ENCODE results near the gene LGALS16. TPM values are rescaled to one million over a fixed set of nuclear protein-coding genes. Genes with fewer than 3 reads are reported as not detected.
"Not testable (repeated sequence)": the region's sequence is repeated elsewhere in the genome, so short reads cannot be mapped to it uniquely, and the experiment has no call there.

LGALS16 gene
- polyA plus RNA-seq, 1 donor, result not detected

DNA sequence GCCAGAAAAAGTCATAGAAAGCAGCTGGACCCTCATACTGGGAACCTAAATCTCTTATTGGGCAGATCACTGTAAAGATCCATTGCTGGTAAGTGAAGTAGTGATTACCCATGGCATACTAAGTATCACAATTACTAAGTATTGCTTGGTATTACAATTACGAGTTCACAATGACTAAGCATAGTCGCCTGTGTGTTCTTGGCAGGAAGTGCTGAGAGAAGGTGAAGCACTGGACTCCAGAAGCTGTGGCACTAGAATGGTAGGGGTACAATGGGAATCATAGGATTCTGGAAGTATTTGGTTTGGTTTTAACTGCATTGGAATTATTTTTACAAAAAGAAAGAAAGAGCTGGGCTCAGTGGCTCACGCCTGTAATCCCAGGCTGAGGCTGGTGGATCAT, 20.3 kb downstream of the LGALS16 start:
- no peak for DNase-seq
- Histone ChIP-seq H3K4me3 (ENCODE audit: low read length) (no peak overlapping the region), H3K27me3 (ENCODE audit: control insufficient read depth, insufficient read depth, low read length) (peaks cover 6% of the 10 kb centered on the region), H3K9me3 (ENCODE audit: control insufficient read depth, low read depth, low read length) (no peaks in the 10 kb centered on the region), H3K4me1 (ENCODE audit: control insufficient read depth, insufficient read depth, low read length) (no peaks in the 10 kb centered on the region), H3K27ac (ENCODE audit: low read length) (no peak overlapping the region), H3K36me3 (ENCODE audit: control insufficient read depth, insufficient read depth, low read length) (no peaks in the 10 kb centered on the region)
- no CpG with 5 or more reads among the region's 3 CpGs for WGBS (ENCODE audit: insufficient coverage, low lambda C conversion rate)

DNA sequence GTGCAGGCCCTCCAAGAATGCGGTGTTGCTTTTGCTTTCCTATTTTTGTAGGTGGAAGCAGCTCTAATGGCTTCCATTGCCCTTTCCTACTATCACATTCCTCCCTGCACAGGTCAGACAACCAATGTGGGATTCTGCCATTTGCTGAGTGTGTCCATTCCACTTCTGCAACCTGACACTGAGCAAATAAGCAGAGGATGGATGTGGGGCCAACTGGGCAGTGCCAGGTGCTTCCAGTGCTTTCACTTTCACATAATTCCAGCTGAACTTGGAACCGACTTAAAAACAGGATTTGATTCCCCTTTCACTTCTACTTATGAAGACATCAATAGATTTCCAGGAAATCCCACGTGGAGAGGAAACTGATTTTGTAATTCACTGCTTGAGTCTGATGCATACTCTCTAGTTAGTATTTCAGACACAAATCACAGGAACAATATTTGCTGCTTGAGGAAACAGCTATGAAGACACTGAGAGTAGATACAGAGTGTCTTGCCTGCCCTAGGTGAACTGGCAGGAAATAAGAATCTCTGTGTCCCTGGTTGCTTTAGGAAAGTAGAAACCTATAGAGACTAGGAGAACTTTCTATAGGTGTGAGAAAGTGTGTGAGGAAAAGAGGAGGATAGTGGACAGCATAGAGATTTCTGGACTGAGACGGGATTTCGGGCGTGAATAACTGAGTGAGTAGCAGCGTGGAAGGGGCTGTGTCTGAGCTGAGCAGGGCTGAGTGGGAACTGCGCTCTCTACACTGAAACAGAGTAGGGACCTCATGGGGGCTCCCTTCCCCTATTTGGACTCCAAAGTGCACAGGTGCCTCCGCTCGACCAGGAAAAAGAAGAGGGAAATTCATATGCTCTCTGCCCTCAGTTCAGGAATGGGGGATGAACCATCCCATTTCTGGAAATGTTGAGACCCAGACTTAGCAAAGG, 22.5 kb downstream of the LGALS16 start:
- Histone ChIP-seq H3K4me1 (ENCODE audit: control insufficient read depth, insufficient read depth, low read length) (no peaks in the 10 kb centered on the region), H3K27ac (ENCODE audit: low read length) (no peak overlapping the region), H3K36me3 (ENCODE audit: control insufficient read depth, insufficient read depth, low read length) (no peaks in the 10 kb centered on the region), H3K9me3 (ENCODE audit: control insufficient read depth, low read depth, low read length) (no peaks in the 10 kb centered on the region), H3K27me3 (ENCODE audit: control insufficient read depth, insufficient read depth, low read length) (peaks cover 7% of the 10 kb centered on the region), H3K4me3 (ENCODE audit: low read length) (no peak overlapping the region)
- 0% methylated on average over 1 of the region's 10 CpGs for WGBS (ENCODE audit: insufficient coverage, low lambda C conversion rate)
- peak in 1 of 2 donors; percentile 22 for DNase-seq

DNA sequence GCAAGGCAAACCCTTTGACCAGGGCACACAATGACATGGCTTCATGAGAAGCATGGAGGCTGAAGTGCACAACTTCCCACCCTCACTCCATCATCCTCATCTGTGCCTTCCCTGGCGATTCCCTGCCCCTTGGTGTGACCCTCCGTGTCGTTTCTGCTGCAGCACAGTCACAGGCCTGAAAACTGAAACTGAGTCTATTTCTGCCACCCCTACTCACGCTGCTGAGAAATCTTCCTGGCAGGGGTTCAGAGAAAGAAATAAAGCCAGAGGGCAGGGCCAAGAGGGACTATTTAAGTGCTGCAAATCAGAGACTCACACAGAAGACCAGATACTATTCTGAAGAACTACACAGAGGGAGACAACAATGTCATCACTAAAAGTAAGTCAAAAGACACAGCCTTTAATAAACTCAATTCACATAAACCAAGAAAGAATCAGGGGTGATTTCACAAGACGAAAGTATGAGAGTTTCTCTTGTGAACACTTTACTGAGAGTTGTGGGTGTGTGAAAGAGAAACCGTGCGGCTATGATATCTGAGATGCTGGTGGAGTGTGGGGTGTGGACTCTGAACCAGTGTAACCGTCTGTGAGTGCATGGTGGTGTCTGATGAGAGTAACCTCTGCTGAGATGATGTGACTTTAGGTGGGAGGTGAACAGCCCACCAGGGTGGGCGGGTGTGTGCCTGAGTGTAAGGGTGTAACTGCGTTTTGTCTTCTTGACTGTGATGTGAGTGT, 23.5 kb downstream of the LGALS16 start:
- Histone ChIP-seq H3K36me3 (ENCODE audit: control insufficient read depth, insufficient read depth, low read length) (no peaks in the 10 kb centered on the region), H3K4me3 (ENCODE audit: low read length) (no peak overlapping the region), H3K4me1 (ENCODE audit: control insufficient read depth, insufficient read depth, low read length) (no peaks in the 10 kb centered on the region), H3K27ac (ENCODE audit: low read length) (no peak overlapping the region), H3K9me3 (ENCODE audit: control insufficient read depth, low read depth, low read length) (no peaks in the 10 kb centered on the region), H3K27me3 (ENCODE audit: control insufficient read depth, insufficient read depth, low read length) (peaks cover 4% of the 10 kb centered on the region)
- 79% methylated on average over 2 of the region's 10 CpGs for WGBS (ENCODE audit: insufficient coverage, low lambda C conversion rate)
- no peak for DNase-seq

DNA sequence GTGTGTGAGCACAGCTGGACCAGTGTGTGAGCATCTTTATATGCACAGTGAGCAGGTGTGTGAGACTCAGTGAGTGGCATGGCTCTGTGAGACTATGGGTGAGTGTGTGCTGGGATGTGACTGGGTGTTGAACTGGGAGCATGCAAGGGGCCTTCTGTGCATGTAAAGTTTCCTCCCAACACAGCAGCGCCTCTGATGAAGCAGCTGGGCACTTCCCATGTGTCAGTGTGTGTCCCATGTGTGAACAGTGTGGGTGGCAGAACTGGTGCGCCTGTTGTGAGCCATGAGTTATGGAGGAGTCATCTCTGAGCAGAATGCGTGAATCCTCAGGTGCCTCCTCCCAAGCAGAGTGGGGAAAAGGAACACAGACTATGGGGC, 24.1 kb downstream of the LGALS16 start:
- no peak for DNase-seq
- Histone ChIP-seq H3K27ac (ENCODE audit: low read length) (no peak overlapping the region), H3K4me1 (ENCODE audit: control insufficient read depth, insufficient read depth, low read length) (no peaks in the 10 kb centered on the region), H3K4me3 (ENCODE audit: low read length) (no peak overlapping the region), H3K9me3 (ENCODE audit: control insufficient read depth, low read depth, low read length) (no peaks in the 10 kb centered on the region), H3K36me3 (ENCODE audit: control insufficient read depth, insufficient read depth, low read length) (no peaks in the 10 kb centered on the region), H3K27me3 (ENCODE audit: control insufficient read depth, insufficient read depth, low read length) (peaks cover 4% of the 10 kb centered on the region)
- no CpG with 5 or more reads among the region's 3 CpGs for WGBS (ENCODE audit: insufficient coverage, low lambda C conversion rate)

DNA sequence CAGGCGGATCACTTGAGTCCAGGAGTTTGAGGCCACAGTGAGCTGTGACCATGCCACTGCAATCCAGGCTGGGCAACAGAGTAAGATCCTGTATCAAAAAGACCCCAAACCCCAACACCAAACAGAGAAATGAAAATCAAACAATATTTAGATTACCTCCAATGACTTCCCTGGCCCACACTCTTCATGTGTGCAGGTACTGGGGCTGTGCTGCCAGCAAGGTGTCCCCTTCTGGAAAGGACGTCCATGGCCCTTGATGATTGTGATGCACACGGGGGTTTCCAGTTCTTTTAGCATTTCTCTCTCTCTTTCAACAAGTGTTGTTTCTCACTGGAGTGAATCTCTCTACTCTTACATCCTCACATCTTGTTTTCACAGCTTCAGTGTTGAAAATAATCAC, 24.9 kb downstream of the LGALS16 start:
- DNase-seq, result no peak
- no peaks in the 10 kb centered on the region for H3K36me3 ChIP-seq (ENCODE audit: control insufficient read depth, insufficient read depth, low read length)
- H3K9me3 ChIP-seq (ENCODE audit: control insufficient read depth, low read depth, low read length), result no peaks in the 10 kb centered on the region
- WGBS (ENCODE audit: insufficient coverage, low lambda C conversion rate), result 80% methylated on average over 1 of the region's 3 CpGs
- no peak overlapping the region for H3K27ac ChIP-seq (ENCODE audit: low read length)
- H3K27me3 ChIP-seq (ENCODE audit: control insufficient read depth, insufficient read depth, low read length), result peaks cover 4% of the 10 kb centered on the region
- no peak overlapping the region for H3K4me3 ChIP-seq (ENCODE audit: low read length)
- no peaks in the 10 kb centered on the region for H3K4me1 ChIP-seq (ENCODE audit: control insufficient read depth, insufficient read depth, low read length)

DNA sequence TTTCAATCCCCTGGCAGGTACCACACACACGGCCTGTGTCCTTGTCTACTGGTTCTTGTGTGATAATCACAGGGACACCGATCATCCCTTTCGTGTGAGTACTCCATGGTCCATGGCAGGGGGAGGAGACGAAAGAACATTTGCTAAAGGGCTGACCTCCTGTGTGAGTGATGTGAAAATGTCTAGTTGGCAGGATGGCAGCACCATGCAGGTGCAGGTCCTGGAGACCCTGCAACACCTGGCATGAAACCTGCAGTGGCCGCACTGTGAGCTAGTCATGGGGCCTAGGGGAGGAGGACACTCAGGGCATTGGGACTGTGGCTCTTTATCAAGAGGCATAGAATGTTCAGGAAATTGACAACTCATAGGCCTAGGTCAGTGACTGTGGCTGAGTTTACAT, 25.7 kb downstream of the LGALS16 start:
- no CpG with 5 or more reads among the region's 5 CpGs for WGBS (ENCODE audit: insufficient coverage, low lambda C conversion rate)
- Histone ChIP-seq H3K36me3 (ENCODE audit: control insufficient read depth, insufficient read depth, low read length) (no peaks in the 10 kb centered on the region), H3K27ac (ENCODE audit: low read length) (no peak overlapping the region), H3K27me3 (ENCODE audit: control insufficient read depth, insufficient read depth, low read length) (peaks cover 4% of the 10 kb centered on the region), H3K4me3 (ENCODE audit: low read length) (no peak overlapping the region), H3K9me3 (ENCODE audit: control insufficient read depth, low read depth, low read length) (no peaks in the 10 kb centered on the region), H3K4me1 (ENCODE audit: control insufficient read depth, insufficient read depth, low read length) (no peaks in the 10 kb centered on the region)
- DNase-seq, result no peak

DNA sequence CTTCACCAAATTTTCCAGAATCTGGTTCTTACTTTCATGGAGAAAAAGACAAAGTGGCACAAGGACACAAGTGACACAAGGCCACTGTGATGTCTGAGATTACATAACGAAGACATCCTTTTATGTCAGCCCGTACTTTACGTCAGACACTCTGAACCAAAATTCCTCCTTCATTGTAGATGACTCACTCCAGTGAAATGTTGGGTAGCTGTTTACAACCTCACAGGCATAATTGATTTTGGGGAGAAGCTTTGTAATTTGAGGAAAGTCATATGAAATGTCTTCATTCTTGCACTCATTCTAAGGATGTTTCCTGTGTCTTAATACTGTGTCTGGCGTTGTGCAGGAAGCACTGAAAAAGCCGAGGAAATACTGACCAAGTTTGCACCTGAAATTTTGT, 28.6 kb downstream of the LGALS16 start:
- H3K27ac ChIP-seq (ENCODE audit: low read length), result no peak overlapping the region
- no peaks in the 10 kb centered on the region for H3K36me3 ChIP-seq (ENCODE audit: control insufficient read depth, insufficient read depth, low read length)
- no peak for DNase-seq
- peaks cover 4% of the 10 kb centered on the region for H3K27me3 ChIP-seq (ENCODE audit: control insufficient read depth, insufficient read depth, low read length)
- 60% methylated on average over 1 of the region's 5 CpGs for WGBS (ENCODE audit: insufficient coverage, low lambda C conversion rate)
- no peak overlapping the region for H3K4me3 ChIP-seq (ENCODE audit: low read length)
- no peaks in the 10 kb centered on the region for H3K9me3 ChIP-seq (ENCODE audit: control insufficient read depth, low read depth, low read length)
- no peaks in the 10 kb centered on the region for H3K4me1 ChIP-seq (ENCODE audit: control insufficient read depth, insufficient read depth, low read length)

DNA sequence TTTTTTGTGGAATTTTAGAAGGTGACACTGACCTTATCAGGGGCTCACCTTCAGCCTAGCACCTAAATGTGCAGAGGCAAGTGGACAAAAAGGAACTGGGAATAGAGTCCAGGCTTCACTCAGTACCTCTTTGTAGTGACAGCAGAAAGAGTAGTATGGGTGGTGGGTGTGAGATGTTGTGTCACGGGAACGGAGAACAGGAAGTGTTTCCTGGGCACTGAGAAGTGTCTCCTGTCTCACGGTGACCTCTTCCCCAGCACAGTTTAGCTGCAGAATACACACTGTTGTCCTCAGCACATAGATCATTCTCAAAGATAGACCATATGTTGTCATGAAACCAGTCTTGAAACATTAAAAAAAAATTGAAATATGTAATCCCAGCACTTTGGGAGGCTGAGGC, 31.0 kb downstream of the LGALS16 start:
- peaks cover 4% of the 10 kb centered on the region for H3K27me3 ChIP-seq (ENCODE audit: control insufficient read depth, insufficient read depth, low read length)
- DNase-seq, result no peak
- no CpG with 5 or more reads among the region's 3 CpGs for WGBS (ENCODE audit: insufficient coverage, low lambda C conversion rate)
- H3K4me1 ChIP-seq (ENCODE audit: control insufficient read depth, insufficient read depth, low read length), result no peaks in the 10 kb centered on the region
- no peaks in the 10 kb centered on the region for H3K9me3 ChIP-seq (ENCODE audit: control insufficient read depth, low read depth, low read length)
- H3K36me3 ChIP-seq (ENCODE audit: control insufficient read depth, insufficient read depth, low read length), result no peaks in the 10 kb centered on the region
- H3K27ac ChIP-seq (ENCODE audit: low read length), result no peak overlapping the region
- no peak overlapping the region for H3K4me3 ChIP-seq (ENCODE audit: low read length)

DNA sequence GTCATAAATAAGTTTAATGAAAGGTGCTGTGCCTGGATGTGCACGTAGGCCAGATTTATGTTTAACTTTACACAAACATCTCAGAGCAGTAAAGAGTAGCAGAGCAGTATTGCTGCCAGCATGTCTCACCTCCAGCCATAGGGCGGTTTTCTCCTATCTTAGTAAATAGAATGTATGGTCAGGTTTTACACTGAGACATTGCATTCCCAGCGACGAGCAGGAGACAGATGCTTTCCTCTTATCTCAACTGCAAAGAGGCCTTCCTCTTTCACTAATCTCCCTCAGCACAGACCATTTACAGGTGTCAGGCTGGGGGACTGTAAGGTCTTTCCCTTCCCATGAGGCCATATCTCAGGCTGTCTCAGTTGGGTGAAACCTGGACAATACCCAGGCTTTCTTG, 32.9 kb downstream of the LGALS16 start:
- WGBS (ENCODE audit: insufficient coverage, low lambda C conversion rate), result no CpG with 5 or more reads among the region's 4 CpGs

DNA sequence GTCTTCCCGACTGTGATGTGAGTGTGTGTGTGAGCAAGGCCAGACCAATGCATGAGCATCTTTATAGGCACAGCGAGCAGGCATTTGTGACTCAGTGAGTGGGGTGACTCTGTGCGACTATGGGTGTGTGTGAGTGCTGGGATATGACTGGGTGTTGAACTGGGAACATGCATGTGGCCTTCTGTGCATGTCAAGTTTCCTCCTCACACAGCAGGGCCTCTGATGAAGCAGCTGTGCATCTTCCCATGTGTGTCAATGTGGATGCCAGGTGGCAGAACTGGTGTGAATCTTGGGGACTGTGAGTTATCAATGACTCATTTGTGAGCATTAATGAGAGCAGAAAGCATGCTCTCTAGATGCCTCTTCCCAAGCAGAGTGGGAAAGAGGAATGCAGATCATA, 36.5 kb downstream of the LGALS16 start:
- DNase-seq, result no peak
- no peaks in the 10 kb centered on the region for H3K36me3 ChIP-seq (ENCODE audit: control insufficient read depth, insufficient read depth, low read length)
- peaks cover 2% of the 10 kb centered on the region for H3K27me3 ChIP-seq (ENCODE audit: control insufficient read depth, insufficient read depth, low read length)
- no CpG with 5 or more reads among the region's 3 CpGs for WGBS (ENCODE audit: insufficient coverage, low lambda C conversion rate)
- H3K4me3 ChIP-seq (ENCODE audit: low read length), result no peak overlapping the region
- H3K4me1 ChIP-seq (ENCODE audit: control insufficient read depth, insufficient read depth, low read length), result no peaks in the 10 kb centered on the region
- no peak overlapping the region for H3K27ac ChIP-seq (ENCODE audit: low read length)
- H3K9me3 ChIP-seq (ENCODE audit: control insufficient read depth, low read depth, low read length), result no peaks in the 10 kb centered on the region

More for the DNA sequence above, 32.9 kb downstream of the LGALS16 start:
- H3K36me3 ChIP-seq (ENCODE audit: control insufficient read depth, insufficient read depth, low read length); H3K27ac ChIP-seq (ENCODE audit: low read length); H3K4me3 ChIP-seq (ENCODE audit: low read length); H3K9me3 ChIP-seq (ENCODE audit: control insufficient read depth, low read depth, low read length); H3K4me1 ChIP-seq (ENCODE audit: control insufficient read depth, insufficient read depth, low read length); H3K27me3 ChIP-seq (ENCODE audit: control insufficient read depth, insufficient read depth, low read length): not testable (repeated sequence)
- DNase-seq, result peak in 1 of 2 donors; percentile 22

Data from large intestine (tissue), 3 donors.